Activated CD4-positive, CD25-positive, alpha-beta regulatory T cell treated with anti-CD3 and anti-CD28 coated beads, Interleukin-2, amount 50 U/mL, for 24 hours (primary cell): ENCODE measurements around the gene CCDC106.

Experiments
- ATAC-seq, 2 donors: fragments of 150-1000 bp; cut with Tn5 transposase; one replicate each; pipeline ENCODE4 v1.10.0; 2021; ENCODE audit warnings: mild to moderate bottlenecking in 1 of 2, moderate library complexity in 1 of 2

CCDC106 gene

GRCh38 chr19:55700813-55701212 lies 52.8 kb downstream of the CCDC106 start:
- ATAC-seq: no peak

- no peak for ATAC-seq
These were observed 54.2 kb downstream of the CCDC106 start for GRCh38 chr19:55702131-55702627.
